HG03039 (cell line): ENCODE results near the gene MFAP4.

ENCODE experiments used
- ATAC-seq: cut with Tn5 transposase; IDR thresholded peaks from one replicate; pipeline ENCODE4 v1.9.1; 2021; ENCODE audit warnings: mild to moderate bottlenecking, moderate library complexity; ENCODE audit not compliant: unreplicated experiment

MFAP4 gene, protein sequence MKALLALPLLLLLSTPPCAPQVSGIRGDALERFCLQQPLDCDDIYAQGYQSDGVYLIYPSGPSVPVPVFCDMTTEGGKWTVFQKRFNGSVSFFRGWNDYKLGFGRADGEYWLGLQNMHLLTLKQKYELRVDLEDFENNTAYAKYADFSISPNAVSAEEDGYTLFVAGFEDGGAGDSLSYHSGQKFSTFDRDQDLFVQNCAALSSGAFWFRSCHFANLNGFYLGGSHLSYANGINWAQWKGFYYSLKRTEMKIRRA

GRCh38 chr17:19386974-19387920, at the start of gene MFAP4:
MFAP4 (minus strand) TSS chr17:19387190; CDS start chr17:19387155, 35 bp downstream.
- no peak for ATAC-seq

DNA sequence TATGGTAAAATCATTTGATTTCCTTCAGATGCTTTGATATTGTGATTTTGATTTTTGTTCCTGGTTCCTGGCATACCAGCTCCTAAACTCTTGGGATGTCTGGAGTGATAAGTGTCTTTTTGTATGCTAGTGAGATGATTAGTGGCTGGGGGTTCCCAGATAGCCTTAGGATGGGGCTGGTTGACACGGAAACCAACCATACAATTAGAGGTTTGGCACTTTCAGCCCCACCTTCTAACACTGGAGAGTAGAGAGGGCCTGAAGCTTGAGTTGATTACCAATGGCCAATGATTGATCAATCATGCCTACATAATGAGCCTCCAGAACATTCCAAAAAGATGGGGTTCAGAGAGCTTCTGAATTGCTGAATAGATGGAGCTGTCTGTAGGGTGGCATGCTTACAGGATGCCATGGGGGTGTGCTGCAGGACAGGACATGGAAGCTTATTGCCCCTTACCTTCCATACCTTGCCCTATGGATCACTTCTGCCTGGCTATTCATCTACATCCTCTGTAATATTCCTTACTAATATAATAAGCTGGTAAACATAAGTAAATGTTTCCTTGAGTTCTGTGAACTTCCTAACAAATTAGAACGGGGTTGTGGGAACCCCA, 46.8 kb upstream of the MFAP4 start:
- ATAC-seq: no peak

- no peak for ATAC-seq
Observed at GRCh38 chr17:19433255-19433654, 46.3 kb upstream of the MFAP4 start.

- ATAC-seq: no peak
Observed at GRCh38 chr17:19431691-19432090, 44.7 kb upstream of the MFAP4 start.

DNA sequence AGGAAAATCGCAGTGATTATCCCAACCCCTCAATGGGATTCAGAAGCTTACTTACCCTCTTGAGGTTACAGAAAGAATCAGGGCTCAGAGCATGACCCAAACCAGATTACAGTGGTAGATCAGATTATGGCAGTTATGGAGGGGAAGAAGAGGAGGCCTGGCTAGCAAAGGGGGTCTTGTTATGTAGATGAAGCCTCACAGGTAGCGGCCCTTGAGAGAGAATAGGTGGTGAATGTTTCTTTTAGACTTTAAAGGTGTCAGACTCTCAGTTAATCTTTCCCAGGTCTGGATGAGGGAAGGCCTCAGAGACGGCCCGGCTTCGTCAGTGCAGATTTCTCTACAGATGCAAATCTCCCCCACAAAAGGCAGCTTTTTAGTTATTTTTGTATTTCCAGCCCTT, 39.6 kb upstream of the MFAP4 start:
- ATAC-seq: no peak

- no peak for ATAC-seq
Observed at GRCh38 chr17:19424934-19425868, 38.2 kb upstream of the MFAP4 start.

DNA sequence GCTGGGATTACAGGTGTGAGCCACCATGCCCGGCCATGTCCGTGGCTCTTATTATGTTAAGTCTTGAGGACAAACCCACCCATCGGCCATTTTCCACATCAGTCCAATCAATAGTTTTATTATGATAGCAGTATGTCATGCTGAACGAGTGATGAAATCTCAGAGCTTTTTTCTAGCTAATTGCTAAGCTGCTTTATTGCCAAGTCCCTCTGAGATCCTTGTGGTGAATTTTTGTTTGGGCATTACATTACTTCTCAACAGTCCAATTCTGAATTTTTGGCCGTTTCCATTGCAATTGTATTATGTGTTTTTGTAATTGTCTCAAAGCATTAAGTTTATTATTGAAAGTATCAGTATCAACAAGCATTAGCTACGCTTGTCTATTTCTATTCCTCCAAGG, 34.9 kb upstream of the MFAP4 start:
- ATAC-seq: no peak

GRCh38 chr17:19421219-19421618, 34.2 kb upstream of the MFAP4 start:
- no peak for ATAC-seq

GRCh38 chr17:19418251-19418992, 31.4 kb upstream of the MFAP4 start:
- no peak for ATAC-seq

DNA sequence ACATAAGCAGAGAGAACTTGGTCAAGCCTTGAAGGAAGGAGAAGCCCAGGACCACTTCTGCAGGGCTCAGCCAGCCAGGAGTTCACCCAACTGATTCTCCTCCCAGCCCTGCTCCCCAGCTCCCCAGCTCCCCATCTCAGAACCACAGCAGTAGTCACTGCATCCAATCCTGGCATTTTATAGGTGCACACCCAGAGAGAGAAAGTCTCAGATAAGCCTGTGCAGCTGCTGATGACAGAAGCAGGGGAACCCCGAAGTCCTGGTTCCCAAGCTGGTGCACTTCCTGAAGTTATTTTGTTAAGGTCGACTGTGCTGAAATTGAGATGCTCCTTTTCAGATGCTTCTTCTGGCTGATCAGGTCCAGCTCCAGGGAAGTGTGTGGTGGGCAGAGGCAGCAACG, 30.6 kb upstream of the MFAP4 start:
- no peak for ATAC-seq

GRCh38 chr17:19415806-19416775, 29.1 kb upstream of the MFAP4 start:
- ATAC-seq: no peak

DNA sequence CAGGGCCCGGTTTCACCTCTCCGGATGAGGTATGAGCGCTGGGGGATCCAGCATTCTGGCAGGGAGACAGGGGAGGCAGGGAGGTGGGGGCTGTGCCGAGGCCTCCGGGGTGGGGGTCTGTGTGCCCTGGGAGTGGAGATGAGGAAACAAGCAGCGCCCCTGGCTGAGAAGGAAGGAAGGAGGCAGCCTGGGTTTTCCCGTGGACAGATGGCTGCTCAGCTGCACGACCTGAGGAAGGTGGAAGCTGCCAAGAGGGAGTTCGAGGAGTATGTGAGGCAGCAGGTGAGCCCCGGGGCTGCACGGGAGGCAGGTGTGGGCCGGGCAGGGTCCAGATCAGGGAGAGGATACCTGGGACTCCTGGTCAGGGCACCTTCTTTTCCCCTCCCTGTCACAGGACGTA, 28.3 kb upstream of the MFAP4 start:
- ATAC-seq: no peak

DNA sequence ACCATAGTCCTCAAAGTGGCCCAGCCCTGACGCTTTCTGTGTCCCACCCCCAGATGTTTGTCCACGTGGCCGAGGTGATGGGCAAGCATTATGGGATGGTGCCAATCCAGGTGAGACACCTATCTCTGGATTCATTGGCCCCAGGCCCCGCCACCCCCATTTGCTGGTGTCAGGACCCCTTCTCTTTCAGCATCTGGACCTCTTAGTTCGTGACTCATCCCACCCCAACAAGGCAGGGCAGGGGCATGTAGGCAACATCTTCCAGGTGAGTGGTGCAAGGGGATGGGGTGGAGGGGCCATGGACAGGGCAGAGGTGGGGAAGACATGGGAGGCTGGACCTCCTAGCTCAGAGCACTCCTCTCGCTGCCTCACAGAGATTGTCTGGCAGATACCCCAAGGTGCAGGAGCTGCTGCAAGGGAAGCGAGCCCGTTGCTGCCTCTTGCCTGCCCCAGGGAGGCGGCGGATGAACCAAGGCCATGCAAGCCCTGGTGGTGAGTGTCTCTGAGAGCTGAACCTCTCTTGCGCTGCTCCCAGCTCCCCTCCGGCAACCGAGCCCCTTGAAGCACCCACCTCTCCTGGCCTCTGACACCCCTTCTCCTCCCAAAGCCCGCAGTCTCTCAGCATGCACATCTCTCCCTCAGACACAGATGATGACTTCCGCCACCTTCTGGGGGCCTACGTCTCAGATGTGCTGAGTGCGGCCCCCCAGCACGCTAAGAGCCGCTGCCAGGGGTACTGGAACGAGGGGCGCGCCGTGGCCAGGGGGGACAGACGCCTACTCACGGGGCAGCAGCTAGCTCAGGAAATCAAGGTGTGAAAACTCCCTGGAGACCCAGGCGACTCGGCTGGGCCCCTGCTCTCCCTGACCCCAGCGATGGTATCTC, 27.6 kb upstream of the MFAP4 start:
- no peak for ATAC-seq

DNA sequence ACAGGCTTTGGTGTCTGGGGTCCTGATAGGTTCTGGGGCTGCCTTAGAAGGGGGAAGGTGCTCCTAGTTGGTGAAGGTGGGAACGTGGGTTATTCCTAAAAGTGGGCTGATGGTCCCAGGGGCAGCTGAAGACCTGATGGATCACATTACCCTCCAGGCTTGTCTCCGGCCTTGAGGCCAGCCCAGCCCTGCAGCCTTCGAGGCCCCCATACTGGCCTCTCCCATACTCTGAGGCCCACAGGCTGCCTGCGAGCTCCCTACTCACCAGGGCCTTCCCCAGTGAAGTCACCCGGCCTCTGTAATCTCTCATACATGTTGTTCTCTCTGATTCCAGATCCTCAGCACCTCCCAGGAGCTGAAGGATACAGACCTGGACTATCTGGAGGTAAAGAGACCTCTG, 26.8 kb upstream of the MFAP4 start:
- no peak for ATAC-seq

DNA sequence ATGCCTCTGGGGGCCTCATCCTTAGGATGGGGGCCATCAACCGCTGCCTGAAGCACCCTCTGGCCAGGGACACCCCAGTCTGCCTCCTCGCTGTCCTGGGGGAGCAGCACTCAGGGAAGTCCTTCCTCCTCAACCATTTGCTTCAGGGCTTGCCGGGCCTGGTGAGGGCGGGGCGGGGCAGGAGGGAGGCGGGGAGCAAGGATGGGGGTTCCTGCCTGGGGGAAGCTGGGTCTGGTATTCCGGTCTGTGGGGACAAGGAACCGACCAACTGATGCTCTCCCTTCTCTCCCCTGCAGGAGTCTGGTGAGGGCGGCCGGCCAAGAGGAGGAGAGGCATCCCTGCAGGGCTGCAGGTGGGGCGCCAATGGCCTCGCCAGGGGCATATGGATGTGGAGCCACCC, 26.0 kb upstream of the MFAP4 start:
- no peak for ATAC-seq

DNA sequence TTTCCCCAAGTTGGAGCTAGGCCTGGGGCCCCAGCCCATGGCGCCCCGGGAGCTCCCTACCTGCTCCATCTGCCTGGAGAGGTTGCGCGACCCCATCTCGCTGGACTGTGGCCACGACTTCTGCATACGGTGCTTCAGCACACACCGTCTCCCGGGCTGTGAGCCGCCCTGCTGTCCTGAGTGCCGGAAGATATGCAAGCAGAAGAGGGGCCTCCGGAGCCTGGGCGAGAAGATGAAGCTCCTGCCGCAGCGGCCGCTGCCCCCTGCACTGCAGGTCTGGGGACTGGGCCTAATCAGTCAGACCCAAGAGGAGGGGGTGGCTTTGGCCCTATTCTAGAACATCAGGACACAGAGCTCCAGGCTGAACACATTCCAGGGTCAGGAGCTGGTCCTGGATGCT, 25.5 kb upstream of the MFAP4 start:
- no peak for ATAC-seq

DNA sequence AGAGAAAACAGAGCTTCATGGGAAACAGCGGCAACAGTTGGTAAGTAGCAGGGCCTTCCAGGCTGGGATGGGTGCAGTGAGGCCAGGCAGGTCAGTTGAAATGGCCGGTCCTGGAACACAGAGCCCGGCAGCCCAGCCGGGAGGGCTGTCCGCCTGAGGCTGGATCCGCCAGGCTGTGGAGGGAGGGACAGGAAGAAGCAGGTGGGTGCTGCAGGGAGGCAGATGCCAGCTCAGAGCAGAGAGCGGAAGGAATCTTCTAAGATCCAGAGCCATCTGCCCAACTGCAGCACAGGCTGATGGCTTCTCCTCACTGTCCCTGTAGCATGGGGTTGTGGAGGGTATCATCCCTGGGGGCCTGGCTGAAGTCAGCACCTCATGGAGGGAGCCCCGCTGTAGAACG, 24.6 kb upstream of the MFAP4 start:
- no peak for ATAC-seq
